ENCODE data around the gene AKAP8L. TPM values are rescaled to one million over a fixed set of nuclear protein-coding genes. Genes with fewer than 3 reads are reported as not detected.

AKAP8L gene
- total and polyA plus RNA-seq, 4 experiments from 2014 or later: 31.4 to 182 (median 119) TPM

GRCh38 chr19:15402411-15403150 lies 16.2 kb downstream of the AKAP8L start:
- H3K27ac ChIP-seq (ENCODE audit: low read depth, low read length): no peak overlapping the region
- H3K4me3 Mint-ChIP-seq: no peak overlapping the region
- no peak for DNase-seq
- H3K27me3 ChIP-seq (ENCODE audit: insufficient read depth, low read length): no peaks in the 10 kb centered on the region
- no peaks in the 10 kb centered on the region for H3K27me3 Mint-ChIP-seq
- H3K4me1 ChIP-seq (ENCODE audit: insufficient read depth, low read length): no peaks in the 10 kb centered on the region
- ChIA-PET CTCF (ENCODE audit: partially characterized antibody) (interaction anchor here (0.6 to 2.3 kb wide), 2 partner anchors 10 to 16 kb away, joined by 4 to 6 read pairs; partner anchors contain the start of gene AKAP8L), POLR2A (ENCODE audit: partially characterized antibody) (interaction anchor here (0.6 to 2.3 kb wide), 4 partner anchors 9 to 153 kb away, joined by 3 to 8 read pairs (median 4); partner anchors contain the start of gene AKAP8)
- H3K27ac Mint-ChIP-seq: no peak overlapping the region
- no peaks in the 10 kb centered on the region for H3K9me3 ChIP-seq (ENCODE audit: control insufficient read depth in 1 of 2, low read length in 2 of 2)
- H3K36me3 Mint-ChIP-seq: peaks cover 22 to 64% of the 10 kb centered on the region in 2 donors
- peaks cover 17 to 41% (median 26%) of the 10 kb centered on the region in 4 donors for H3K4me1 Mint-ChIP-seq
- no peak overlapping the region for H3K4me3 ChIP-seq (ENCODE audit: low read length in 2 of 2)
- intact Hi-C loops (cut with micrococcal nuclease): no loop called here
- peaks cover 65% of the 10 kb centered on the region for H3K36me3 ChIP-seq (ENCODE audit: insufficient read depth, low read length)
- peaks cover 0 to 2% (median 0%) of the 10 kb centered on the region in 8 donors for H3K9me3 Mint-ChIP-seq

- Mint-ChIP-seq H3K36me3 (peaks cover 34 to 67% of the 10 kb centered on the region in 2 donors), H3K27me3 (no peaks in the 10 kb centered on the region), H3K9me3 (peaks cover 0 to 2% (median 0%) of the 10 kb centered on the region in 8 donors), H3K4me1 (peaks cover 11 to 31% (median 21%) of the 10 kb centered on the region in 4 donors), H3K4me3 (no peak overlapping the region), H3K27ac (no peak overlapping the region)
- no peaks in the 10 kb centered on the region for H3K27me3 ChIP-seq (ENCODE audit: insufficient read depth, low read length)
- no peak for DNase-seq
- intact Hi-C loops (cut with micrococcal nuclease): no loop called here
- no peak overlapping the region for H3K4me3 ChIP-seq (ENCODE audit: low read length in 2 of 2)
- no peaks in the 10 kb centered on the region for H3K4me1 ChIP-seq (ENCODE audit: insufficient read depth, low read length)
- H3K9me3 ChIP-seq (ENCODE audit: control insufficient read depth in 1 of 2, low read length in 2 of 2): no peaks in the 10 kb centered on the region
- ChIA-PET POLR2A (ENCODE audit: partially characterized antibody) (interaction anchor here (0.9 to 2.3 kb wide), 2 partner anchors 17 to 22 kb away, joined by 3 to 8 read pairs; partner anchors contain the start of genes AKAP8 and AKAP8L), CTCF (ENCODE audit: partially characterized antibody) (interaction anchor here (2.3 kb wide), 1 partner anchor 18 kb away, joined by 6 read pairs; the partner anchor contains the start of gene AKAP8L)
- no peak overlapping the region for H3K27ac ChIP-seq (ENCODE audit: low read depth, low read length)
- peaks cover 77% of the 10 kb centered on the region for H3K36me3 ChIP-seq (ENCODE audit: insufficient read depth, low read length)
Observed at GRCh38 chr19:15401397-15401710, 17.4 kb downstream of the AKAP8L start.

- H3K4me1 Mint-ChIP-seq: peaks cover 9 to 28% (median 19%) of the 10 kb centered on the region in 4 donors
- Histone ChIP-seq H3K4me1 (ENCODE audit: insufficient read depth, low read length) (no peaks in the 10 kb centered on the region), H3K36me3 (ENCODE audit: insufficient read depth, low read length) (peaks cover 76% of the 10 kb centered on the region), H3K27ac (ENCODE audit: low read depth, low read length) (no peak overlapping the region), H3K27me3 (ENCODE audit: insufficient read depth, low read length) (no peaks in the 10 kb centered on the region), H3K9me3 (ENCODE audit: control insufficient read depth in 1 of 2, low read length in 2 of 2) (no peaks in the 10 kb centered on the region), H3K4me3 (ENCODE audit: low read length in 2 of 2) (no peak overlapping the region)
- H3K9me3 Mint-ChIP-seq: no peaks in the 10 kb centered on the region
- peak overlapping the region in 1 of 7 donors; percentile 46 for H3K27ac Mint-ChIP-seq
- CTCF ChIA-PET (ENCODE audit: partially characterized antibody): interaction anchor here (2.3 kb wide), 1 partner anchor 18 kb away, joined by 6 read pairs; the partner anchor contains the start of gene AKAP8L
- intact Hi-C loops (cut with micrococcal nuclease): no loop called here
- H3K4me3 Mint-ChIP-seq: no peak overlapping the region
- no peaks in the 10 kb centered on the region for H3K27me3 Mint-ChIP-seq
- H3K36me3 Mint-ChIP-seq: peaks cover 39 to 68% of the 10 kb centered on the region in 2 donors
- POLR2A ChIA-PET (ENCODE audit: partially characterized antibody): interaction anchor here (0.9 to 1.0 kb wide), 2 partner anchors 18 to 24 kb away, joined by 3 read pairs; partner anchors contain the start of gene AKAP8L
- DNase-seq: no peak
Observed at GRCh38 chr19:15400521-15401396, 18.0 kb downstream of the AKAP8L start.

- Histone ChIP-seq H3K27me3 (ENCODE audit: insufficient read depth, low read length) (no peaks in the 10 kb centered on the region), H3K27ac (ENCODE audit: low read depth, low read length) (no peak overlapping the region), H3K9me3 (ENCODE audit: control insufficient read depth in 1 of 2, low read length in 2 of 2) (no peaks in the 10 kb centered on the region), H3K36me3 (ENCODE audit: insufficient read depth, low read length) (peaks cover 74% of the 10 kb centered on the region), H3K4me3 (ENCODE audit: low read length in 2 of 2) (no peak overlapping the region), H3K4me1 (ENCODE audit: insufficient read depth, low read length) (no peaks in the 10 kb centered on the region)
- Mint-ChIP-seq H3K9me3 (no peaks in the 10 kb centered on the region), H3K4me3 (no peak overlapping the region), H3K36me3 (peaks cover 35 to 66% of the 10 kb centered on the region in 2 donors), H3K27me3 (no peaks in the 10 kb centered on the region), H3K27ac (no peak overlapping the region), H3K4me1 (peaks cover 6 to 21% (median 13%) of the 10 kb centered on the region in 4 donors)
- POLR2A ChIA-PET (ENCODE audit: partially characterized antibody): no interaction called here
- no peak for DNase-seq
- CTCF ChIA-PET (ENCODE audit: partially characterized antibody): no interaction called here
- intact Hi-C loops (cut with micrococcal nuclease): no loop called here
Observed at GRCh38 chr19:15399635-15400034, 19.2 kb downstream of the AKAP8L start.

GRCh38 chr19:15399234-15399515 lies 19.6 kb downstream of the AKAP8L start:
- ChIA-PET CTCF (ENCODE audit: partially characterized antibody) (no interaction called here), POLR2A (ENCODE audit: partially characterized antibody) (interaction anchor here (0.8 kb wide), 1 partner anchor 20 kb away, joined by 3 read pairs; no protein-coding TSS in a partner anchor)
- Histone ChIP-seq H3K27ac (ENCODE audit: low read depth, low read length) (no peak overlapping the region), H3K36me3 (ENCODE audit: insufficient read depth, low read length) (peaks cover 74% of the 10 kb centered on the region), H3K4me1 (ENCODE audit: insufficient read depth, low read length) (no peaks in the 10 kb centered on the region), H3K9me3 (ENCODE audit: control insufficient read depth in 1 of 2, low read length in 2 of 2) (no peaks in the 10 kb centered on the region), H3K4me3 (ENCODE audit: low read length in 2 of 2) (no peak overlapping the region), H3K27me3 (ENCODE audit: insufficient read depth, low read length) (no peaks in the 10 kb centered on the region)
- Mint-ChIP-seq H3K4me1 (peaks cover 1 to 16% (median 10%) of the 10 kb centered on the region in 4 donors), H3K27ac (no peak overlapping the region), H3K9me3 (no peaks in the 10 kb centered on the region), H3K27me3 (no peaks in the 10 kb centered on the region), H3K4me3 (no peak overlapping the region), H3K36me3 (peaks cover 32 to 65% of the 10 kb centered on the region in 2 donors)
- DNase-seq: no peak
- intact Hi-C loops (cut with micrococcal nuclease): no loop called here

GRCh38 chr19:15398501-15399233 lies 20.1 kb downstream of the AKAP8L start:
- ChIA-PET CTCF (ENCODE audit: partially characterized antibody) (interaction anchor here (2.0 kb wide), 1 partner anchor 20 kb away, joined by 7 read pairs; the partner anchor contains the start of gene AKAP8L), POLR2A (ENCODE audit: partially characterized antibody) (interaction anchor here (0.8 kb wide), 1 partner anchor 20 kb away, joined by 3 read pairs; no protein-coding TSS in a partner anchor)
- no peak for DNase-seq
- Histone ChIP-seq H3K27me3 (ENCODE audit: insufficient read depth, low read length) (no peaks in the 10 kb centered on the region), H3K27ac (ENCODE audit: low read depth, low read length) (no peak overlapping the region), H3K4me3 (ENCODE audit: low read length in 2 of 2) (no peak overlapping the region), H3K4me1 (ENCODE audit: insufficient read depth, low read length) (no peaks in the 10 kb centered on the region), H3K9me3 (ENCODE audit: control insufficient read depth in 1 of 2, low read length in 2 of 2) (no peaks in the 10 kb centered on the region), H3K36me3 (ENCODE audit: insufficient read depth, low read length) (peaks cover 73% of the 10 kb centered on the region)
- Mint-ChIP-seq H3K4me3 (no peak overlapping the region), H3K4me1 (peaks cover 4 to 16% (median 8%) of the 10 kb centered on the region in 4 donors), H3K9me3 (no peaks in the 10 kb centered on the region), H3K36me3 (peaks cover 29 to 68% of the 10 kb centered on the region in 2 donors), H3K27me3 (no peaks in the 10 kb centered on the region), H3K27ac (no peak overlapping the region)
- intact Hi-C loops (cut with micrococcal nuclease): no loop called here

Data from CD4-positive, alpha-beta memory T cell (primary cell).